ENCODE measurements around the gene DOK6.

GRCh38 chr18:69703461-69703860, 302.8 kb downstream of the DOK6 start:
- TF ChIP-seq CTCF (conservative IDR thresholded peaks at IDR 0.05; ENCODE audit: low read depth in 2 of 2), result no peak
- no peak for TF ChIP-seq REST (IDR thresholded peaks at IDR 0.05; ENCODE audit: unreplicated experiment)
- no peak for TF ChIP-seq POLR2AphosphoS5 (IDR thresholded peaks at IDR 0.05; ENCODE audit: low read depth)
- no peak for TF ChIP-seq EZH2phosphoT487 (IDR thresholded peaks at IDR 0.05; ENCODE audit: unreplicated experiment)
- TF ChIP-seq CREB1 (CRISPR knock-in tag; IDR thresholded peaks at IDR 0.05; ENCODE audit: low read depth), result no peak
- TF ChIP-seq JUNB (IDR thresholded peaks at IDR 0.05; ENCODE audit: unreplicated experiment), result no peak
- no peak for TF ChIP-seq EZH2 (IDR thresholded peaks at IDR 0.05; ENCODE audit: low read depth, unreplicated experiment)
